ENCODE measurements around the gene MAN1A1.

The MAN1A1 gene

GRCh38 chr6:119195848-119196247, 153.7 kb downstream of the MAN1A1 start:
- no peak for DNase-seq (ENCODE audit: low spot score)

GRCh38 chr6:119195204-119195603, 154.4 kb downstream of the MAN1A1 start:
- no peak for DNase-seq (ENCODE audit: low spot score)

- no peak for DNase-seq (ENCODE audit: low spot score)
Measured at GRCh38 chr6:119193707-119194106, 155.9 kb downstream of the MAN1A1 start.

- DNase-seq (ENCODE audit: low spot score) = no peak
Measured at GRCh38 chr6:119192200-119192599, 157.4 kb downstream of the MAN1A1 start.

GRCh38 chr6:119190176-119190575, 159.4 kb downstream of the MAN1A1 start:
- no peak for DNase-seq (ENCODE audit: low spot score)

- DNase-seq (ENCODE audit: low spot score) = no peak
Measured at GRCh38 chr6:119189498-119189897, 160.1 kb downstream of the MAN1A1 start.

- no peak for DNase-seq (ENCODE audit: low spot score)
Measured at GRCh38 chr6:119187596-119187995, 162.0 kb downstream of the MAN1A1 start.

- DNase-seq (ENCODE audit: low spot score) = no peak
Measured at GRCh38 chr6:119186490-119186889, 163.1 kb downstream of the MAN1A1 start.

GRCh38 chr6:119184008-119184648, 165.4 kb downstream of the MAN1A1 start:
- DNase-seq (ENCODE audit: low spot score) = no peak

GRCh38 chr6:119183457-119183856, 166.1 kb downstream of the MAN1A1 start:
- DNase-seq (ENCODE audit: low spot score) = no peak

- DNase-seq (ENCODE audit: low spot score) = no peak
Measured at GRCh38 chr6:119182875-119183274, 166.7 kb downstream of the MAN1A1 start.

- DNase-seq (ENCODE audit: low spot score) = no peak
Measured at GRCh38 chr6:119182216-119182803, 167.3 kb downstream of the MAN1A1 start.

- DNase-seq (ENCODE audit: low spot score) = no peak
Measured at GRCh38 chr6:119181046-119181445, 168.5 kb downstream of the MAN1A1 start.

GRCh38 chr6:119179842-119180241, 169.7 kb downstream of the MAN1A1 start:
- no peak for DNase-seq (ENCODE audit: low spot score)

- DNase-seq (ENCODE audit: low spot score) = no peak
Measured at GRCh38 chr6:119179062-119179461, 170.5 kb downstream of the MAN1A1 start.

- no peak for DNase-seq (ENCODE audit: low spot score)
Measured at GRCh38 chr6:119176445-119176844, 173.1 kb downstream of the MAN1A1 start.

- peak; percentile 48 for DNase-seq (ENCODE audit: low spot score)
Measured at GRCh38 chr6:119174879-119175817, 174.4 kb downstream of the MAN1A1 start.

GRCh38 chr6:119174085-119174445, 175.5 kb downstream of the MAN1A1 start:
- no peak for DNase-seq (ENCODE audit: low spot score)

- DNase-seq (ENCODE audit: low spot score) = no peak
Measured at GRCh38 chr6:119173249-119174084, 176.1 kb downstream of the MAN1A1 start.

GRCh38 chr6:119172824-119173223, 176.7 kb downstream of the MAN1A1 start:
- DNase-seq (ENCODE audit: low spot score) = no peak

GRCh38 chr6:119171864-119172588, 177.5 kb downstream of the MAN1A1 start:
- DNase-seq (ENCODE audit: low spot score) = no peak
